GM20000 (cell line): ENCODE measurements around the gene PRKG1.

Experiments
- DNase-seq: peaks from one replicate; pipeline ENCODE4 v3.0.0; 2012; ENCODE audit warnings: low spot score
- CTCF ChIP-seq: IDR thresholded peaks from 2 replicates; pipeline ENCODE4 v1.5.1; 2012; ENCODE audit warnings: mild to moderate bottlenecking, control low read depth; ENCODE audit errors: extremely low read depth, missing control alignments

Gene PRKG1

DNA sequence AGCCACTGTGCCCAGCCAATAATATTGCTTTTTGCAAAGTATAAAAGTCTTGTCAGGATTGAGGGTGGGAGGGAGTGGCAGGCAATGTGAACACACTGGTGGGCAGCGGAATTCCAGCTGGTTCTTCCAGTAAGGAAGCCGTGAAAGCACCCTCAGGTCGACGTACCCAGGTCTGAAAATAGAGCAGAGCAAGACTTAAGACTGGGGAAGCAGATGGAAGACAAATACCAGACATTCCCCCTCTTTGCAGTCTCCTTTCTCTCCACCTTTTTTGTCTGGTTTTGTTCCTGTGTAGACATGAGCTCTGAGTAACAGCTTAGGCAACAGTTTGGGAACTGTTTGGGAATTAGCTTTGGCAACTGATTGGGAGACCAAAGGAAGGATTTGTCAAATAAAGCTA is 642.7 kb downstream of the PRKG1 start:
- no peak for TF ChIP-seq CTCF
- DNase-seq, result no peak

GRCh38 chr10:51718804-51719291 is 644.6 kb downstream of the PRKG1 start:
- DNase-seq, result no peak
- no peak for TF ChIP-seq CTCF

DNA sequence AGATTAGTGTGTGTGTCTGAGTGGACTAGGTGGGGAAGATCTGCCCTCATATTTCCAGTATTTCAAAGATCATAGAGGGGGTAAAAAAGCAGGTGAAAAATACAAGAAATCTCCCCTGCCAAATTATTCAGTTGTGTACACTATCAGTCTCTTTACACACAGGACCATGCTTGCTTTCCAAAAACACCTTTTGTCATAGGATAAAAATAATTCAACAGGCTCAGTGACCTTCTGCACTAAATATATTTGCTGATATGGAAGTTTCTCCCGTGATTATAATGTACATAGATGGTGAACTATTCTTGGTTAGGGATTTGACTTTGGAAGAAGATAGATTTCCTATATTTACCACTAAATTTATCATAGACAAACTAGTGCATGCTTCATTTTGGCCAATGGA is 649.8 kb downstream of the PRKG1 start:
- no peak for DNase-seq
- TF ChIP-seq CTCF, result no peak

- TF ChIP-seq CTCF, result no peak
- no peak for DNase-seq
Observed at GRCh38 chr10:51729822-51730555, 655.7 kb downstream of the PRKG1 start.

DNA sequence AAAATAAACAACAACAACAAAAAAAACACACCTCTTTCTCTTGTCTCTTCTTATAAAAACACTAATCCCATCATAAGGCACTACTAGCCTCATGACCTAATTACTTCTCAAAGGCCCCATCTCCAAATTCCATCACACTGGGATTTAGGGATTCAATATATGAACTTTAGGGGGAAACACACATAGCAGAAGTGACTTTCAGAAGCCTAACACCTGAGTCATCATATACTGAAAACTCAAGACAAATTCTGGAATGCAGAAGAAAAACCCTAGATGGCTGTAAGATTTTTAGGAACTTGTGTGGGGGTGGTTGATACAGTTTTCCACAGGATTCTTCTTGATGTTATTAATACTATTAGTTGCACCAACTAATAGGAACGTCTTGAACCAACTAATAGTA is 658.8 kb downstream of the PRKG1 start:
- TF ChIP-seq CTCF, result no peak
- no peak for DNase-seq

DNA sequence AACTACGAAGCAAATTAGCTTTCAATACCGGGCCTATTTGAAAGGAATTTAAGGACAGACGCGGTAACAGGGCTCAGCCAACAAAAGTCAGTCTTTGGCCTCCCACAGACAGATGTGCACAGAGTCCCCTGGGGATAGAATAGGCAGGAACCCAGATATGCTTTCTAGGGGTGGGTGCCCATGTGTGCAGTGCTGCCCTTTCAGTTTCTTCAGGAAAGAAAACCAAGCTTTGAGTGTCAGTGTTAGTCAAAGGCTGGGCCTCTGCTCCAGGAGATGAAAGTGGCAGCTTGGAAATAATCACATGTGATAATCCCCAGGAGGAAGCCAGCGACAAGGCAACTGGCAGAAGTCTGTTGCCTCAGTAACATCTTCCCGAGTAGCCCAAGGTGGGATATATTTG is 668.9 kb downstream of the PRKG1 start:
- no peak for TF ChIP-seq CTCF
- no peak for DNase-seq

DNA sequence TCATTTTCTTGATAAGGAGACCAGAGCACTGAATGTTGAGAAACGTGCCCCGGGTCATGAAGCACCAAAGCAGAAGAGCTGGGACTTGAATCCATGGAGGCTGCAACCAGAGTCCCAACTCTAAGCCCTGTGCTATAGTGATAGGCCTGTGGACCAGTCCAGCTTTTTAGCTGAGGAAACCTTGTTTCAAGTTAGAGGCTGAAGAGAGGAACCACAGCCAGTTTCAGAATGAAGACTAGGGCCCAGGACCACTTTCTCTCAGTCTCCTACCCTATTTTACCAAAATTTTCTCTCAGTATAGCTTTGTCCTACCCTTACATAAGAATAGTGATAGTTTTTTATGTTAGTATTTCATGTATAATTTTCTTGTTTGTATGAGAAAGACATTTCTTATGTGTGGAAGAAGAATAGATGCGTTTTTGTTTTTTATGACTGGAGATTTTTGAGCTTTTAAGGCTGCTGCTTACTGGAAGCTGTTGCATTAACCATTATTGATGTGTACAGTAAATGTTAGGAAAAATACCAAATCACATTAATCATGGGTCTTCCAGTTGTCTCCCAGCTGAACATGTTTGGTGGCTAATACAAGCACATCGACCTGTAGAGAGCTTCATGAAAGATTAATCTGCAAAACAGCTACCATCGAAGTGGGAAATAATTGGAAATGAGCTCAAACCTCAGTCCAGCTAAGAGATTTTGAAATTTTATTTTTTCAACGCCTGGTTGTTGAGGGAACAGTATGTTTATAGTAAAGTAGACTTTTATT is 670.1 kb downstream of the PRKG1 start:
- no peak for TF ChIP-seq CTCF
- no peak for DNase-seq
